GM10248 (cell line): Measurements from ENCODE around the gene IFNA13.

Experiments
- CTCF ChIA-PET: fragments of 300-600 bp; sonication (Branson Sonifier 250); formaldehyde crosslinking; extraction: SDS; loops from one replicate; lab custom pipeline; 2021; ENCODE audit warnings: antibody characterized with exemption; lab: Yijun Ruan, JAX
- POLR2A ChIA-PET: fragments of 350-650 bp; sonication (Branson Sonifier 250); formaldehyde crosslinking; extraction: SDS; loops from one replicate; lab custom pipeline; 2020; ENCODE audit warnings: antibody characterized with exemption; lab: Yijun Ruan, JAX
- DNase-seq: peaks from one replicate; pipeline ENCODE4 v3.0.0; 2012; ENCODE audit errors: extremely low spot score
- TF ChIP-seq, protein P1 (sequence below): IDR thresholded peaks from 2 replicates; pipeline ENCODE4 v1.5.1; 2012; ENCODE audit warnings: mild to moderate bottlenecking, low read depth; ENCODE audit errors: extremely low read depth, missing control alignments, control extremely low read depth

The IFNA13 gene

DNA sequence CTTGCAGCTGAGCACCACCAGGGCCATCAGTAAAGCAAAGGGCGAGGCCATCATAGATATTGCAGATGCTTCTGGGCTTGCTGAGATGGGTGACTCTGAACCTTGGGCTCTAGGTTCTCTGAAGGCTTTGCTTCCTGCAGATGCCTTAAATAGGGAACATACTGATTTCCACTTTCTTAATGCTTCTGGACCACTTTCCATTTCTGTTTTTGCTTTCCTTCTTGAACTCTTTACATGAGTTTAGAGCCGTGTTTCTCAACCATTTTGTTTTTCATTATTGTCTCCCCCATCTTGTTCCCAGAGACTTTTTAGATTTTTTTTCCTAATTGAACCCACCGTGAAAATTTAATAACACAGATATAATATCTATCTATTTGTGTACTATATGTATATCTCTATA, at the start of gene IFNA13:
IFNA13 (minus strand) TSS at position 101 of the 400 bp plus-strand sequence; CDS start at position 54, 47 bp downstream.
- ChIA-PET POLR2A (no interaction called here), CTCF (interaction anchor here (2.3 kb wide), 1 partner anchor 28 kb away, joined by 9 read pairs; no protein-coding TSS in a partner anchor)
- TF ChIP-seq, protein P1, sequence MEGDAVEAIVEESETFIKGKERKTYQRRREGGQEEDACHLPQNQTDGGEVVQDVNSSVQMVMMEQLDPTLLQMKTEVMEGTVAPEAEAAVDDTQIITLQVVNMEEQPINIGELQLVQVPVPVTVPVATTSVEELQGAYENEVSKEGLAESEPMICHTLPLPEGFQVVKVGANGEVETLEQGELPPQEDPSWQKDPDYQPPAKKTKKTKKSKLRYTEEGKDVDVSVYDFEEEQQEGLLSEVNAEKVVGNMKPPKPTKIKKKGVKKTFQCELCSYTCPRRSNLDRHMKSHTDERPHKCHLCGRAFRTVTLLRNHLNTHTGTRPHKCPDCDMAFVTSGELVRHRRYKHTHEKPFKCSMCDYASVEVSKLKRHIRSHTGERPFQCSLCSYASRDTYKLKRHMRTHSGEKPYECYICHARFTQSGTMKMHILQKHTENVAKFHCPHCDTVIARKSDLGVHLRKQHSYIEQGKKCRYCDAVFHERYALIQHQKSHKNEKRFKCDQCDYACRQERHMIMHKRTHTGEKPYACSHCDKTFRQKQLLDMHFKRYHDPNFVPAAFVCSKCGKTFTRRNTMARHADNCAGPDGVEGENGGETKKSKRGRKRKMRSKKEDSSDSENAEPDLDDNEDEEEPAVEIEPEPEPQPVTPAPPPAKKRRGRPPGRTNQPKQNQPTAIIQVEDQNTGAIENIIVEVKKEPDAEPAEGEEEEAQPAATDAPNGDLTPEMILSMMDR, result no peak
- no peak for DNase-seq

DNA sequence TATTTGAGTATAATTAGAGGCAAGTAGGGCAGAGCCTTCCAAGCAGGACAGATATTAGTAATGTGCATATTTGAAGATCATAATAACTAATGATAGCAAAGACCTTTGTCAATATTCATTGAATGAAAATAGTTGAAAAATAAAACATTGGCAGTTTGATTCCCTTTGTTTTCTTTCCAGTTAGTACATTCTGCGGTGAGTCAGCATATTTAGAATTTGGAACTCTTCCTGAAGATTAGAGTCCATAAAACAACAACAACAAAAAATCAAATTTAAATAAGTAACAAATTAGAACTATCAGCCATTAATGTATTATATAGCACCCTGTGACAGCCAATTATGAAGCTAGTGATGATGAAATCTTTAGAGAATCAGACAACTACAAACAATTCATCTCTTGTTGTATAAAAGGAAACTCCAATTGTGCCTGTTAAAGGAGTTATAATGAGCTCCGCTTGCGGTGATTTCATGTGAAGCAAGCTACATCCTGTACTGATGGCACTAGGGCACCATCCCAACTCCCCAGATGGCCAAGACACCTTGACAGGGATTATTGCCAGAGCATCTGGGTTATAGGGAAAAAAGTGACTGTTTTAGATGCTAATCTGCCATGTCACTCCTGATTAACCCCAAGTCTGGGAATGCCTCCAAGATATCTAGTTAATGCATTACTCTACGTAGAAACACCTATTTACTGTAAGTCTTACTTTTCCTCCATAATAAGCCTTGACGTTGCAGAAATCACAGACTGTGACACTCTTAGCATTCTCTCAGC, 47.8 kb upstream of the IFNA13 start:
- ChIA-PET POLR2A (no interaction called here), CTCF (interaction anchor here (1.5 kb wide), 1 partner anchor 20 kb away, joined by 4 read pairs; no protein-coding TSS in a partner anchor)
- TF ChIP-seq, protein P1, result no peak
- DNase-seq, result no peak

GRCh38 chr9:21414220-21414940, 46.5 kb upstream of the IFNA13 start:
- no peak for DNase-seq
- ChIA-PET CTCF (interaction anchor here (0.8 to 2.7 kb wide), 4 partner anchors 11 to 231 kb away, joined by 3 to 13 read pairs (median 4); no protein-coding TSS in a partner anchor), POLR2A (no interaction called here)
- TF ChIP-seq, protein P1, result no peak

DNA sequence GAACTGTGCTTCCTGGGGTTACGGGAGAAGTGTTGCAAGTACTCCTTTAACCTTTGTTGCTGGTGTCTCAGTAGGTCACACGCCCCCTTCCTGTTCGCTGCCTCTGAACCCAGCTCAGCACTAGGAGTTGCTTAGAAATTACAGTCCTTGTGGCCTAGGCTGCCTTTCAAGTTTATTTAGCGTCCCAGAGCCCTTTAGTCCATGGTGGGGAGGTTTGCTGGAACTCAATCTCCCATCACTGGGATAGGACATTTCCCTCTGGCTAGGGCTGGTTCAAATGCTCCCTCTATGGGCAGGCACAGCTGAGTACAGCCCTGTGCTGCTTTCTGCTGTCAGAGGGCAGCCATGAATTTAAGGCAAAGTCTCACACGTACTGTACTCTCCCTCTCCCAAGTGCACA, 45.8 kb upstream of the IFNA13 start:
- TF ChIP-seq, protein P1, result peak; percentile 44
- ChIA-PET POLR2A (no interaction called here), CTCF (interaction anchor here (0.8 to 2.7 kb wide), 5 partner anchors 11 to 230 kb away, joined by 3 to 13 read pairs (median 4); no protein-coding TSS in a partner anchor)
- no peak for DNase-seq

DNA sequence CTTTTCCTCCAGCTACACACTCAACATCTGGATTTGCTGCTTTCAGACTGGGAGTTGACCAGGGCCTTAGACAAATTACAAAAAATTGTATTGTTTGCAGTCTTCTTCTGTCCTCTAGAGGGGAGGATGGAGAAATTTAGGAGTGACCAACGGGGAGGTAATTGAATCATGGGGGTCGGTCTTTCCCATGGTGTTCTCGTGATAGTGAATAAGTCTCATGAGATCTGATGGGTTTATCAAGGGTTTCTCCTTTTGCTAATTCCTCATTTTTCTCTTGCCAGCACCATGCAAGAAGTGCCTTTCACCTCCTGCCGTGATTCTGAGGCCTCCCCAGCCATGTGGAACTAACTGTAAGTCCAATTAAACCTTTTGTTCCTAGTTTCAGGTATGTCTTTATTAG, 45.3 kb upstream of the IFNA13 start:
- POLR2A ChIA-PET, result no interaction called here
- TF ChIP-seq, protein P1, result no peak
- CTCF ChIA-PET, result interaction anchor here (0.7 to 2.7 kb wide), 5 partner anchors 12 to 88 kb away, joined by 3 to 13 read pairs (median 4); no protein-coding TSS in a partner anchor
- DNase-seq, result no peak

- ChIA-PET POLR2A (no interaction called here), CTCF (interaction anchor here (1.1 to 1.8 kb wide), 2 partner anchors 16 to 94 kb away, joined by 4 to 8 read pairs; no protein-coding TSS in a partner anchor)
- no peak for DNase-seq
- TF ChIP-seq, protein P1, result no peak
These were observed 44.2 kb upstream of the IFNA13 start for GRCh38 chr9:21412107-21412506.
